Colonic mucosa (tissue), 4 donors: ENCODE data around the gene TMEM187. TPM values are rescaled to one million over a fixed set of nuclear protein-coding genes. Genes with fewer than 3 reads are reported as not detected.

ENCODE experiments used
- DNase-seq: peaks from one replicate; pipeline ENCODE4 v3.0.0-alpha.2; 2020
- H3K27ac ChIP-seq: fragments of 200-600 bp; one replicate; pipeline ENCODE4 v1.8.0; 2021
- H3K27me3 ChIP-seq: fragments of 200-600 bp; one replicate; pipeline ENCODE4 v1.8.0; 2021
- H3K36me3 ChIP-seq: fragments of 200-600 bp; one replicate; pipeline ENCODE4 v1.8.0; 2021
- H3K4me1 ChIP-seq: fragments of 200-600 bp; one replicate; pipeline ENCODE4 v1.8.0; 2021; ENCODE audit warnings: mild to moderate bottlenecking
- H3K4me3 ChIP-seq: fragments of 200-600 bp; one replicate; pipeline ENCODE4 v1.8.0; 2021
- H3K9ac ChIP-seq, 2 donors: one replicate each; pipeline ENCODE4 v1.7.0; 2013; ENCODE audit warnings: control low read depth in 2 of 2, low read depth in 2 of 2, low read length in 2 of 2
- H3K9me3 ChIP-seq: fragments of 200-600 bp; one replicate; pipeline ENCODE4 v1.8.0; 2021
- CTCF ChIP-seq: fragments of 200-600 bp; IDR thresholded peaks from one replicate; pipeline ENCODE4 v1.8.0; 2022; ENCODE audit warnings: antibody characterized with exemption, mild to moderate bottlenecking
- intact Hi-C: fragments of 100-400 bp; cut with DNase I; formaldehyde crosslinking; loops from one replicate; pipeline ENCODE4 v1.14.1; 2022
- total RNA-seq, 2 donors: library from RNA; stranded (reverse); fragmentation: NEBNext Ultra II Directional in 1 of 2; extraction: Animal tissue kit (Norgen Biotek cat#: 25700) in 1 of 2; gene quantifications; one replicate each; pipeline ENCODE4 v1.2.1, GENCODE V29; 2021
- donor health status: healthy.
- donor health status: DM: no; HTN: no; CAD: no.
- donor health status: DM: no; HTN: no; CAD: no.

TMEM187 gene
- total RNA-seq, 2 donors from 2014 or later = 8.7 to 19.2 TPM

GRCh38 chrX:153937056-153937455 is 35.5 kb upstream of the TMEM187 start:
- Histone ChIP-seq H3K9ac (no peak overlapping the region), H3K9me3 (no peaks in the 10 kb centered on the region), H3K27ac (no peak overlapping the region), H3K4me3 (no peak overlapping the region), H3K36me3 (no peaks in the 10 kb centered on the region), H3K27me3 (no peaks in the 10 kb centered on the region), H3K4me1 (no peaks in the 10 kb centered on the region)
- no peak for DNase-seq
- no peak for TF ChIP-seq CTCF
- intact Hi-C loops = no loop called here

GRCh38 chrX:153938226-153938786 is 34.2 kb upstream of the TMEM187 start:
- intact Hi-C loops = no loop called here
- Histone ChIP-seq H3K4me3 (no peak overlapping the region), H3K36me3 (no peaks in the 10 kb centered on the region), H3K9ac (no peak overlapping the region), H3K9me3 (no peaks in the 10 kb centered on the region), H3K27ac (no peak overlapping the region), H3K27me3 (no peaks in the 10 kb centered on the region), H3K4me1 (no peaks in the 10 kb centered on the region)
- no peak for TF ChIP-seq CTCF
- no peak for DNase-seq

- H3K4me1 ChIP-seq = no peaks in the 10 kb centered on the region
- TF ChIP-seq CTCF = no peak
- no peaks in the 10 kb centered on the region for H3K27me3 ChIP-seq
- H3K9ac ChIP-seq = no peak overlapping the region
- H3K27ac ChIP-seq = no peak overlapping the region
- no peak for DNase-seq
- no peak overlapping the region for H3K4me3 ChIP-seq
- H3K9me3 ChIP-seq = no peaks in the 10 kb centered on the region
- H3K36me3 ChIP-seq = no peaks in the 10 kb centered on the region
- intact Hi-C loops = no loop called here
Observed at GRCh38 chrX:153939573-153939972, 33.0 kb upstream of the TMEM187 start.

GRCh38 chrX:153941336-153942252 is 31.0 kb upstream of the TMEM187 start:
- Histone ChIP-seq H3K9me3 (no peaks in the 10 kb centered on the region), H3K4me1 (no peaks in the 10 kb centered on the region), H3K9ac (peak overlapping the region in 1 of 2 donors; percentile 2), H3K36me3 (no peaks in the 10 kb centered on the region), H3K27ac (no peak overlapping the region), H3K4me3 (no peak overlapping the region), H3K27me3 (no peaks in the 10 kb centered on the region)
- TF ChIP-seq CTCF = no peak
- intact Hi-C loops = no loop called here
- DNase-seq = no peak

GRCh38 chrX:153944140-153944799 is 28.3 kb upstream of the TMEM187 start, which contains the start of gene RENBP:
Gene RENBP, minus strand, starts transcription at chrX:153944643. Its CDS starts 33 bp downstream, at chrX:153944610.
- H3K4me3 ChIP-seq = peak within 1 kb of the TSS; percentile 22
- no peak for TF ChIP-seq CTCF
- no peaks in the 10 kb centered on the region for H3K36me3 ChIP-seq
- intact Hi-C loops = no loop called here
- H3K27ac ChIP-seq = peak within 1 kb of the TSS; percentile 33
- H3K27me3 ChIP-seq = no peaks in the 10 kb centered on the region
- no peaks in the 10 kb centered on the region for H3K4me1 ChIP-seq
- H3K9me3 ChIP-seq = no peaks in the 10 kb centered on the region
- peak within 1 kb of the TSS; percentile 12 to 24 for H3K9ac ChIP-seq
- DNase-seq = no peak
